ENCODE data around the gene TBC1D4.

- no peak for TF ChIP-seq POLR2AphosphoS5 (IDR thresholded peaks at IDR 0.05)
- no peak for TF ChIP-seq CTCF (IDR thresholded peaks at IDR 0.05)
These were observed 62.3 kb downstream of the TBC1D4 start for GRCh38 chr13:75419656-75420055.

Measured in esophagus muscularis mucosa (tissue), 3 donors.